Activated B cell treated with CpG ODN at 0.5 μM for 24 hours (primary cell): ENCODE measurements around the gene HEATR1. TPM values are rescaled to one million over a fixed set of nuclear protein-coding genes. Genes with fewer than 3 reads are reported as not detected.

Experiments
- ATAC-seq: fragments of 200-7000 bp; cut with Tn5 transposase; one replicate; pipeline ENCODE4 v1.10.0; 2021; ENCODE audit warnings: low read depth, mild to moderate bottlenecking, moderate library complexity
- CTCF ChIA-PET: fragments of 350-600 bp; sonication (Branson Sonifier 250); formaldehyde crosslinking; loops from one replicate; lab custom pipeline; 2021; ENCODE audit warnings: antibody characterized with exemption; lab: Charles Lee
- POLR2A ChIA-PET: fragments of 350-600 bp; sonication (Branson Sonifier 250); formaldehyde crosslinking; loops from one replicate; lab custom pipeline; 2021; ENCODE audit warnings: antibody characterized with exemption; lab: Charles Lee
- DNase-seq: peaks from one replicate; pipeline ENCODE4 v3.0.0; 2022
- H3K27ac Mint-ChIP-seq: one replicate; pipeline ENCODE4 v1.8.0; 2020; ENCODE audit warnings: mixed read lengths
- H3K27me3 Mint-ChIP-seq: one replicate; pipeline ENCODE4 v1.8.0; 2021; ENCODE audit warnings: mixed read lengths
- H3K36me3 Mint-ChIP-seq: one replicate; pipeline ENCODE4 v1.8.0; 2021; ENCODE audit warnings: low read depth, mixed read lengths
- H3K4me1 Mint-ChIP-seq: one replicate; pipeline ENCODE4 v1.8.0; 2021; ENCODE audit warnings: mixed read lengths
- H3K4me3 Mint-ChIP-seq: one replicate; pipeline ENCODE4 v1.8.0; 2020; ENCODE audit warnings: mild to moderate bottlenecking, mixed read lengths
- H3K9me3 Mint-ChIP-seq: one replicate; pipeline ENCODE4 v1.8.0; 2020; ENCODE audit warnings: mixed read lengths
- intact Hi-C: fragments of 100-400 bp; cut with micrococcal nuclease; formaldehyde crosslinking; loops from one replicate; pipeline ENCODE4 v1.15.1; 2024
- total RNA-seq: library from RNA; stranded (reverse); gene quantifications from 2 replicates; pipeline ENCODE4 v1.2.3, GENCODE V29; 2022
- TF ChIP-seq, protein P1 (sequence below): fragments of 200-600 bp; IDR thresholded peaks from one replicate; pipeline ENCODE4 v1.8.0; 2022; ENCODE audit warnings: antibody characterized with exemption, mild to moderate bottlenecking

The HEATR1 gene
- total RNA-seq, 1 donor from 2014 or later, result 78.5 TPM

GRCh38 chr1:236561976-236562375 is 42.3 kb downstream of the HEATR1 start:
- peaks cover 96% of the 10 kb centered on the region for H3K36me3 Mint-ChIP-seq
- no peaks in the 10 kb centered on the region for H3K4me1 Mint-ChIP-seq
- POLR2A ChIA-PET, result no interaction called here
- no peak overlapping the region for H3K27ac Mint-ChIP-seq
- intact Hi-C loops, result no loop called here
- no peak overlapping the region for H3K4me3 Mint-ChIP-seq
- TF ChIP-seq, protein P1, sequence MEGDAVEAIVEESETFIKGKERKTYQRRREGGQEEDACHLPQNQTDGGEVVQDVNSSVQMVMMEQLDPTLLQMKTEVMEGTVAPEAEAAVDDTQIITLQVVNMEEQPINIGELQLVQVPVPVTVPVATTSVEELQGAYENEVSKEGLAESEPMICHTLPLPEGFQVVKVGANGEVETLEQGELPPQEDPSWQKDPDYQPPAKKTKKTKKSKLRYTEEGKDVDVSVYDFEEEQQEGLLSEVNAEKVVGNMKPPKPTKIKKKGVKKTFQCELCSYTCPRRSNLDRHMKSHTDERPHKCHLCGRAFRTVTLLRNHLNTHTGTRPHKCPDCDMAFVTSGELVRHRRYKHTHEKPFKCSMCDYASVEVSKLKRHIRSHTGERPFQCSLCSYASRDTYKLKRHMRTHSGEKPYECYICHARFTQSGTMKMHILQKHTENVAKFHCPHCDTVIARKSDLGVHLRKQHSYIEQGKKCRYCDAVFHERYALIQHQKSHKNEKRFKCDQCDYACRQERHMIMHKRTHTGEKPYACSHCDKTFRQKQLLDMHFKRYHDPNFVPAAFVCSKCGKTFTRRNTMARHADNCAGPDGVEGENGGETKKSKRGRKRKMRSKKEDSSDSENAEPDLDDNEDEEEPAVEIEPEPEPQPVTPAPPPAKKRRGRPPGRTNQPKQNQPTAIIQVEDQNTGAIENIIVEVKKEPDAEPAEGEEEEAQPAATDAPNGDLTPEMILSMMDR, result no peak
- ATAC-seq, result no peak
- H3K9me3 Mint-ChIP-seq, result no peaks in the 10 kb centered on the region
- CTCF ChIA-PET, result no interaction called here
- DNase-seq, result no peak
- no peaks in the 10 kb centered on the region for H3K27me3 Mint-ChIP-seq

DNA sequence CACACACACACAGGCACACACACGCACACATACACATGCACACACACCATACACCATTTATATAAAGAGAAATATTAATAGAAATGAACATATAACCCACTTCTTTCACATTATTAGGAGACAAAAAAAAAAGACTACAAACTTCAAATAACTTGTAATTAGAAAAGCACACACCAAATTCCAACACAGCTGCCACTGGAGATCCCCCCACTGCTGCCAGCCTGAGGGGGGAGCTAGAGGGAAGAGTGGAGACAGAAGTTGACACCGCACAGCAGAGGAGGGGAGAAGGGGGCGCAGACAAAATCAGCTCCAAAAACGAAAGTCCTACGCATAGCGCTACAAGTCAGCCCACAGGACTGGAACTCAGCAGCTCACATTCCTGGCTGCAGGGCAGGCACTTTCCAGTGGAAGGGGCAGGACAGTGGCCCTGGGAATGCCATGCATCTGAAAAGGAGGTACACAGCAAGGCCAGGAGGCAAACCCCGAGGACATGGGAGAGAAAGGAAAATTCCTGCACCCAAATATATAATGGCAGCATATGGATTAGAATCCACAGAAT is 44.0 kb downstream of the HEATR1 start:
- H3K36me3 Mint-ChIP-seq, result peaks cover 96% of the 10 kb centered on the region
- no peak overlapping the region for H3K27ac Mint-ChIP-seq
- no peaks in the 10 kb centered on the region for H3K27me3 Mint-ChIP-seq
- CTCF ChIA-PET, result no interaction called here
- TF ChIP-seq, protein P1, result no peak
- DNase-seq (no peak), ATAC-seq (no peak)
- H3K9me3 Mint-ChIP-seq, result no peaks in the 10 kb centered on the region
- intact Hi-C loops, result no loop called here
- H3K4me3 Mint-ChIP-seq, result no peak overlapping the region
- H3K4me1 Mint-ChIP-seq, result no peaks in the 10 kb centered on the region
- POLR2A ChIA-PET, result no interaction called here

GRCh38 chr1:236558846-236559245 is 45.5 kb downstream of the HEATR1 start:
- H3K9me3 Mint-ChIP-seq, result no peaks in the 10 kb centered on the region
- H3K36me3 Mint-ChIP-seq, result peaks cover 93% of the 10 kb centered on the region
- DNase-seq (no peak), ATAC-seq (no peak)
- POLR2A ChIA-PET, result interaction anchor here (0.6 kb wide), 1 partner anchor 1201 kb away, joined by 3 read pairs; no protein-coding TSS in a partner anchor
- H3K4me1 Mint-ChIP-seq, result no peaks in the 10 kb centered on the region
- TF ChIP-seq, protein P1, result no peak
- intact Hi-C loops, result no loop called here
- no peaks in the 10 kb centered on the region for H3K27me3 Mint-ChIP-seq
- H3K4me3 Mint-ChIP-seq, result no peak overlapping the region
- no peak overlapping the region for H3K27ac Mint-ChIP-seq
- CTCF ChIA-PET, result no interaction called here

- no peaks in the 10 kb centered on the region for H3K27me3 Mint-ChIP-seq
- intact Hi-C loops, result no loop called here
- ATAC-seq (no peak), DNase-seq (no peak)
- H3K36me3 Mint-ChIP-seq, result peaks cover 92% of the 10 kb centered on the region
- ChIA-PET CTCF (no interaction called here), POLR2A (no interaction called here)
- TF ChIP-seq, protein P1, result no peak
- no peaks in the 10 kb centered on the region for H3K4me1 Mint-ChIP-seq
- H3K27ac Mint-ChIP-seq, result no peak overlapping the region
- H3K4me3 Mint-ChIP-seq, result no peak overlapping the region
- no peaks in the 10 kb centered on the region for H3K9me3 Mint-ChIP-seq
These were observed 46.2 kb downstream of the HEATR1 start for GRCh38 chr1:236558081-236558480.

DNA sequence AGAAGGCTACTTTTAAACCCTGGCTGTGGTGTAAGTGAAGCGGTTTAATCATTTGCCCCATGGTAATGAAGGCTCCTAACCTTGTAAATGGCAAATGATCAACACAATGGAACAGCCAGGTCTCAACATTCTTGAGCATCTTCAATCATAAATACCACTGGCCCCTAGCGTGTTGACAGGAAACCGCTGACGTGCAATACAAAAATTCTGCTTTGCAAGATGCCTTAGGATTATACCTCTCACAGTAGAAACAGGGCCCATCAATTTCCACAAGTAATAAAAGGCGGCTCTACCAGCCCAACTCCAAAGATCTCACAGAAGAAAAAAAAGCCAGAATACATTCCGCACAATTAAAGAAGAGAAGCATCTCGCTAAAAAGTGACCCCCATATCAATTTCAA is 47.7 kb downstream of the HEATR1 start:
- Mint-ChIP-seq H3K27ac (no peak overlapping the region), H3K4me3 (no peak overlapping the region), H3K36me3 (peaks cover 92% of the 10 kb centered on the region), H3K4me1 (no peaks in the 10 kb centered on the region), H3K9me3 (no peaks in the 10 kb centered on the region), H3K27me3 (no peaks in the 10 kb centered on the region)
- ChIA-PET CTCF (no interaction called here), POLR2A (no interaction called here)
- intact Hi-C loops, result no loop called here
- ATAC-seq (no peak), DNase-seq (no peak)
- TF ChIP-seq, protein P1, result no peak
